B cell (primary cell): Measurements from ENCODE around the gene KLHL36. TPM values are rescaled to one million over a fixed set of nuclear protein-coding genes. Genes with fewer than 3 reads are reported as not detected.

Experiments used
- ATAC-seq: fragments of 200-7000 bp; cut with Tn5 transposase; one replicate; pipeline ENCODE4 v1.10.0; 2021; ENCODE audit warnings: low read depth, mild to moderate bottlenecking, moderate number of reproducible peaks, moderate library complexity
- CTCF ChIA-PET: fragments of 350-600 bp; sonication (Branson Sonifier 250); formaldehyde crosslinking; loops from one replicate; lab custom pipeline; 2021; ENCODE audit warnings: antibody characterized with exemption, inconsistent platforms; lab: Charles Lee
- POLR2A ChIA-PET: fragments of 350-600 bp; sonication (Branson Sonifier 250); formaldehyde crosslinking; loops from one replicate; lab custom pipeline; 2021; ENCODE audit warnings: antibody characterized with exemption; lab: Charles Lee
- DNase-seq: peaks from one replicate; pipeline ENCODE4 v3.0.0; 2013
- H2AFZ ChIP-seq: 2 replicates; pipeline ENCODE4 v1.6.1; 2012; ENCODE audit warnings: mild to moderate bottlenecking, low read depth, low read length; ENCODE audit not compliant: insufficient read depth, poor library complexity, severe bottlenecking
- H3K27ac ChIP-seq, 2 donors: 1 replicate in 1 of 2; 2 replicates in 1 of 2; pipeline ENCODE4 v1.5.1; 2012 to 2013; ENCODE audit warnings: low read length in 2 of 2, mild to moderate bottlenecking in 2 of 2, moderate library complexity in 1 of 2
- H3K27me3 ChIP-seq, 4 experiments: fragments of 200-600 bp in 1 of 4; sonication (generic) in 1 of 4; replicated peaks in 1 of 4; 1 replicate in 2 of 4; 2 replicates in 2 of 4; pipeline versions ENCODE4 v1.6.1 to v1.7.0; 2013 to 2016; ENCODE audit warnings: low read length in 3 of 4, mild to moderate bottlenecking in 2 of 4, mixed read lengths in 1 of 4, moderate library complexity in 1 of 4; ENCODE audit not compliant: insufficient read depth in 4 of 4, control insufficient read depth in 3 of 4; ENCODE audit errors: control extremely low read depth in 1 of 4
- H3K36me3 ChIP-seq, 2 experiments: replicated peaks in 1 of 2; 1 replicate in 1 of 2; 2 replicates in 1 of 2; pipeline versions ENCODE4 v1.6.1 to v1.7.1; 2013; ENCODE audit warnings: low read length in 1 of 2; ENCODE audit not compliant: insufficient read depth in 2 of 2, control insufficient read depth in 1 of 2; ENCODE audit errors: control extremely low read depth in 1 of 2, extremely low read depth in 1 of 2
- H3K4me1 ChIP-seq, 2 donors: fragments of 200-600 bp in 1 of 2; sonication (generic) in 1 of 2; 1 replicate in 1 of 2; 2 replicates in 1 of 2; pipeline versions ENCODE4 v1.5.1 to v1.6.1; 2013 to 2017; ENCODE audit warnings: low read length in 2 of 2; ENCODE audit not compliant: control insufficient read depth in 2 of 2, insufficient read depth in 2 of 2
- H3K4me2 ChIP-seq: replicated peaks from 2 replicates; pipeline ENCODE3; 2012; ENCODE audit warnings: mild to moderate bottlenecking, low read depth, low read length; ENCODE audit not compliant: poor library complexity, severe bottlenecking
- H3K4me3 ChIP-seq, 5 experiments: fragments of 200-600 bp in 1 of 5; sonication (generic) in 1 of 5; 1 replicate in 3 of 5; 2 replicates in 2 of 5; pipeline versions ENCODE4 v1.5.1 to v1.7.0; 2011 to 2016; ENCODE audit warnings: low read length in 4 of 5, mild to moderate bottlenecking in 4 of 5, low read depth in 2 of 5, control low read depth in 1 of 5, moderate library complexity in 1 of 5; ENCODE audit not compliant: insufficient read depth in 1 of 5; ENCODE audit errors: control extremely low read depth in 1 of 5, extremely low read depth in 1 of 5
- H3K79me2 ChIP-seq: fragments of 200-600 bp; sonication (generic); one replicate; pipeline ENCODE4 v1.6.0; 2016; ENCODE audit warnings: low read length; ENCODE audit not compliant: control insufficient read depth, insufficient read depth
- H3K9ac ChIP-seq: fragments of 200-600 bp; sonication (generic); 2 replicates; pipeline ENCODE4 v1.6.1; 2017; ENCODE audit warnings: mild to moderate bottlenecking, low read length, moderate library complexity
- H3K9me3 ChIP-seq, 3 donors: one replicate each; pipeline versions ENCODE4 v1.6.1 to v1.7.1; 2013; ENCODE audit warnings: low read length in 2 of 3; ENCODE audit not compliant: control insufficient read depth in 2 of 3, insufficient read depth in 1 of 3; ENCODE audit errors: control extremely low read depth in 1 of 3
- H4K20me1 ChIP-seq: 2 replicates; pipeline ENCODE4 v1.6.0; 2012; ENCODE audit warnings: mild to moderate bottlenecking, low read length; ENCODE audit not compliant: insufficient read depth, control insufficient read depth, poor library complexity, severe bottlenecking
- H3K27ac Mint-ChIP-seq: one replicate; pipeline ENCODE4 v1.8.0; 2021; ENCODE audit warnings: mixed read lengths
- H3K27me3 Mint-ChIP-seq: one replicate; pipeline ENCODE4 v1.8.0; 2021; ENCODE audit warnings: mixed read lengths
- H3K4me1 Mint-ChIP-seq: one replicate; pipeline ENCODE4 v1.8.0; 2021; ENCODE audit warnings: mixed read lengths
- H3K4me3 Mint-ChIP-seq: one replicate; pipeline ENCODE4 v1.8.0; 2021; ENCODE audit warnings: mixed read lengths
- H3K9me3 Mint-ChIP-seq: one replicate; pipeline ENCODE4 v1.8.0; 2022; ENCODE audit warnings: mixed read lengths; ENCODE audit not compliant: insufficient read depth
- EZH2 ChIP-seq: IDR thresholded peaks from 2 replicates; pipeline ENCODE4 v1.6.1; 2012; ENCODE audit warnings: borderline replicate concordance, low read depth, mild to moderate bottlenecking, moderate library complexity, low read length; ENCODE audit not compliant: insufficient read depth, poor library complexity, severe bottlenecking
- WGBS: methylation state at CpG from one replicate; pipeline ENCODE4 v1.1.5; 2013; ENCODE audit warnings: missing lambda C conversion rate; ENCODE audit not compliant: insufficient coverage; 5-methylcytosine and 5-hydroxymethylcytosine counted together
- intact Hi-C: fragments of 100-400 bp; cut with micrococcal nuclease; formaldehyde crosslinking; loops from one replicate; pipeline ENCODE4 v1.10.0; 2022
- polyA plus RNA-seq: library from polyadenylated mRNA; depleted of rRNA; stranded (reverse); fragments of >200 nt; gene quantifications from 2 replicates; pipeline ENCODE4 v1.2.3, GENCODE V29; 2012
- total RNA-seq, 2 donors: library from RNA; stranded (reverse); fragments of 120-200 nt in 1 of 2; gene quantifications; 1 replicate in 1 of 2; 2 replicates in 1 of 2; pipeline versions ENCODE4 v1.2.3 to v1.2.4, GENCODE V29; 2013 to 2022
- TF ChIP-seq, protein P1 (sequence below): fragments of 200-600 bp; IDR thresholded peaks from one replicate; pipeline ENCODE4 v1.8.0; 2022; ENCODE audit warnings: antibody characterized with exemption, mild to moderate bottlenecking

KLHL36 gene
- total and polyA plus RNA-seq, 2 donors (not counting 1 experiment from before 2014, with no cell fraction given) = 90.3 to 135 TPM

GRCh38 chr16:84607694-84608093, 40.6 kb upstream of the KLHL36 start:
- ChIA-PET POLR2A (interaction anchor here (0.7 to 2.8 kb wide), 4 partner anchors 8 to 37 kb away, joined by 3 to 17 read pairs (median 4); partner anchors contain the start of gene COTL1), CTCF (interaction anchor here (0.6 to 29.5 kb wide), 9 partner anchors 8 to 98 kb away, joined by 3 to 518 read pairs (median 7); partner anchors contain the start of gene MEAK7)
- WGBS = 14% methylated on average over 7 of the region's 7 CpGs
- intact Hi-C loops = loop anchor here (1.0 to 2.0 kb wide), 3 partner anchors 8 to 13 kb away; no protein-coding TSS in a partner anchor
- Mint-ChIP-seq H3K27me3 (no peaks in the 10 kb centered on the region), H3K27ac (peak overlapping the region; percentile 91), H3K4me3 (peak overlapping the region; percentile 69), H3K4me1 (peaks cover 93% of the 10 kb centered on the region), H3K9me3 (peaks cover 4% of the 10 kb centered on the region)
- H4K20me1 ChIP-seq = peaks cover 19% of the 10 kb centered on the region
- DNase-seq = peak; percentile 86
- peak overlapping the region in 3 of 5 experiments; percentile 19 to 55 (median 28) for H3K4me3 ChIP-seq
- H2AFZ ChIP-seq = no peak overlapping the region
- H3K9ac ChIP-seq = peak overlapping the region; percentile 23
- H3K4me2 ChIP-seq = peak overlapping the region; percentile 70
- H3K4me1 ChIP-seq = peaks cover 89 to 95% of the 10 kb centered on the region in 2 donors
- ATAC-seq = peak; percentile 75
- H3K27me3 ChIP-seq = no peaks in the 10 kb centered on the region
- TF ChIP-seq, protein P1, sequence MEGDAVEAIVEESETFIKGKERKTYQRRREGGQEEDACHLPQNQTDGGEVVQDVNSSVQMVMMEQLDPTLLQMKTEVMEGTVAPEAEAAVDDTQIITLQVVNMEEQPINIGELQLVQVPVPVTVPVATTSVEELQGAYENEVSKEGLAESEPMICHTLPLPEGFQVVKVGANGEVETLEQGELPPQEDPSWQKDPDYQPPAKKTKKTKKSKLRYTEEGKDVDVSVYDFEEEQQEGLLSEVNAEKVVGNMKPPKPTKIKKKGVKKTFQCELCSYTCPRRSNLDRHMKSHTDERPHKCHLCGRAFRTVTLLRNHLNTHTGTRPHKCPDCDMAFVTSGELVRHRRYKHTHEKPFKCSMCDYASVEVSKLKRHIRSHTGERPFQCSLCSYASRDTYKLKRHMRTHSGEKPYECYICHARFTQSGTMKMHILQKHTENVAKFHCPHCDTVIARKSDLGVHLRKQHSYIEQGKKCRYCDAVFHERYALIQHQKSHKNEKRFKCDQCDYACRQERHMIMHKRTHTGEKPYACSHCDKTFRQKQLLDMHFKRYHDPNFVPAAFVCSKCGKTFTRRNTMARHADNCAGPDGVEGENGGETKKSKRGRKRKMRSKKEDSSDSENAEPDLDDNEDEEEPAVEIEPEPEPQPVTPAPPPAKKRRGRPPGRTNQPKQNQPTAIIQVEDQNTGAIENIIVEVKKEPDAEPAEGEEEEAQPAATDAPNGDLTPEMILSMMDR = no peak
- TF ChIP-seq EZH2 = no peak
- peaks cover 96% of the 10 kb centered on the region for H3K79me2 ChIP-seq
- peak overlapping the region; percentile 80 to 86 for H3K27ac ChIP-seq
- peaks cover 3 to 15% (median 14%) of the 10 kb centered on the region in 3 donors for H3K9me3 ChIP-seq
- peaks cover 0 to 62% of the 10 kb centered on the region in 2 experiments for H3K36me3 ChIP-seq

- ATAC-seq = no peak
- intact Hi-C loops = loop anchor here (1.0 to 2.0 kb wide), 2 partner anchors 8 to 13 kb away; no protein-coding TSS in a partner anchor
- TF ChIP-seq EZH2 = no peak
- TF ChIP-seq, protein P1 = no peak
- Histone ChIP-seq H3K9ac (peak overlapping the region; percentile 3), H4K20me1 (peaks cover 16% of the 10 kb centered on the region), H3K79me2 (peaks cover 96% of the 10 kb centered on the region), H3K4me3 (peak overlapping the region in 3 of 5 experiments; percentile 19 to 55 (median 28)), H3K9me3 (peaks cover 3 to 15% (median 14%) of the 10 kb centered on the region in 3 donors), H3K4me1 (peaks cover 85 to 94% of the 10 kb centered on the region in 2 donors), H3K4me2 (peak overlapping the region; percentile 70), H3K27me3 (no peaks in the 10 kb centered on the region), H3K27ac (peak overlapping the region; percentile 80 to 86), H3K36me3 (peaks cover 0 to 61% of the 10 kb centered on the region in 2 experiments), H2AFZ (no peak overlapping the region)
- Mint-ChIP-seq H3K27ac (peak overlapping the region; percentile 91), H3K9me3 (peaks cover 4% of the 10 kb centered on the region), H3K27me3 (no peaks in the 10 kb centered on the region), H3K4me3 (peak overlapping the region; percentile 69), H3K4me1 (peaks cover 90% of the 10 kb centered on the region)
- ChIA-PET CTCF (interaction anchor here (1.1 to 29.5 kb wide), 6 partner anchors 8 to 99 kb away, joined by 3 to 518 read pairs (median 7); partner anchors contain the start of gene MEAK7), POLR2A (interaction anchor here (0.6 to 2.8 kb wide), 4 partner anchors 9 to 98 kb away, joined by 3 to 17 read pairs (median 5); no protein-coding TSS in a partner anchor)
- 65% methylated on average over 5 of the region's 6 CpGs for WGBS
- no peak for DNase-seq
Measured at GRCh38 chr16:84608282-84608681, 40.0 kb upstream of the KLHL36 start.
